ENCODE results near the gene MAP3K9.

GRCh38 chr14:70827752-70828151 lies 18.4 kb upstream of the MAP3K9 start:
- no peak for TF ChIP-seq CTCF (IDR thresholded peaks at IDR 0.05)
- no peak for TF ChIP-seq POLR2A (IDR thresholded peaks at IDR 0.05)

Data from lower leg skin (tissue), 3 donors.